ENCODE results near the gene PIM3.
A peak's percentile ranks its signal among the peaks of the same experiment; 100 is the strongest.

DNA sequence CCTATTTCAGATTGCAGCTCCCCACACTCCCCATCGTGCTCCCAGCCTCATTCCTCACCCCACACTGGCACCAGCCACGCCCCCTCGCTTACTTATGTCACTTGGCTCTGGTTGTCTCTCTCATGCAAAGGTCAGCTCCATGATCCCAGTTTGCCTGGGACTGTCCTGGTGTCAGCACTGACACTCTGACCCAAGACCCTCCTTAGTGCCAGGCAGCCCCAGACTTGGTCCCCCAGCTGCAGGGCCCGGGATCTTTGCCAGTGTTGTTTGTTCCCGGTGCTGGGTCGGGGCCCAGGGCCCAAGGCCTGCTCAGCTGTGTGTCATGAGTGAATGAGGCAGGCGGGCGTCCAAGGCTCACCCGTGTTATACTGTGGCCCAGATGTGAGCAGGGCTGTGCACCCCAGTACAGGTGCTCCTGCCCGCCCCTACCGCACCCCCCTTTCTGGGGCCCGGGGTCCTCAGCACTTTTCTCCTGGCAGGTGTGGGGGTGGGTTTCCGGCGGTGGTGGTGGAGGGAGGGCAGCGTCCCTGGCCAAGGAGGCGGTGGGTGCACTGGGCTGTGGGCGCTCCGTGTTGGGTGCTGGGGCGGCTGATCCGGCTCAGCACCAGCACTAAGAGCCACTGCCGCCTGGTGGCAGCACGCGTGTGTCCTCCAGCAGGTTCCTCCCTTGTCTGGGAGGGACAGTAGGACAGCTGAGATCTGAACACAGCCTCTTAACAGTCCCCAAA is 32.5 kb downstream of the PIM3 start:
- TF ChIP-seq, protein P1, sequence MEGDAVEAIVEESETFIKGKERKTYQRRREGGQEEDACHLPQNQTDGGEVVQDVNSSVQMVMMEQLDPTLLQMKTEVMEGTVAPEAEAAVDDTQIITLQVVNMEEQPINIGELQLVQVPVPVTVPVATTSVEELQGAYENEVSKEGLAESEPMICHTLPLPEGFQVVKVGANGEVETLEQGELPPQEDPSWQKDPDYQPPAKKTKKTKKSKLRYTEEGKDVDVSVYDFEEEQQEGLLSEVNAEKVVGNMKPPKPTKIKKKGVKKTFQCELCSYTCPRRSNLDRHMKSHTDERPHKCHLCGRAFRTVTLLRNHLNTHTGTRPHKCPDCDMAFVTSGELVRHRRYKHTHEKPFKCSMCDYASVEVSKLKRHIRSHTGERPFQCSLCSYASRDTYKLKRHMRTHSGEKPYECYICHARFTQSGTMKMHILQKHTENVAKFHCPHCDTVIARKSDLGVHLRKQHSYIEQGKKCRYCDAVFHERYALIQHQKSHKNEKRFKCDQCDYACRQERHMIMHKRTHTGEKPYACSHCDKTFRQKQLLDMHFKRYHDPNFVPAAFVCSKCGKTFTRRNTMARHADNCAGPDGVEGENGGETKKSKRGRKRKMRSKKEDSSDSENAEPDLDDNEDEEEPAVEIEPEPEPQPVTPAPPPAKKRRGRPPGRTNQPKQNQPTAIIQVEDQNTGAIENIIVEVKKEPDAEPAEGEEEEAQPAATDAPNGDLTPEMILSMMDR (IDR thresholded peaks at IDR 0.05): peak; percentile 69 to 83 (median 74)
- TF ChIP-seq POLR2A (IDR thresholded peaks at IDR 0.05): no peak
